ENCODE measurements around the gene SLC19A1.
"Not testable (repeated sequence)": the region's sequence is repeated elsewhere in the genome, so short reads cannot be mapped to it uniquely, and the experiment has no call there.

SLC19A1 gene

DNA sequence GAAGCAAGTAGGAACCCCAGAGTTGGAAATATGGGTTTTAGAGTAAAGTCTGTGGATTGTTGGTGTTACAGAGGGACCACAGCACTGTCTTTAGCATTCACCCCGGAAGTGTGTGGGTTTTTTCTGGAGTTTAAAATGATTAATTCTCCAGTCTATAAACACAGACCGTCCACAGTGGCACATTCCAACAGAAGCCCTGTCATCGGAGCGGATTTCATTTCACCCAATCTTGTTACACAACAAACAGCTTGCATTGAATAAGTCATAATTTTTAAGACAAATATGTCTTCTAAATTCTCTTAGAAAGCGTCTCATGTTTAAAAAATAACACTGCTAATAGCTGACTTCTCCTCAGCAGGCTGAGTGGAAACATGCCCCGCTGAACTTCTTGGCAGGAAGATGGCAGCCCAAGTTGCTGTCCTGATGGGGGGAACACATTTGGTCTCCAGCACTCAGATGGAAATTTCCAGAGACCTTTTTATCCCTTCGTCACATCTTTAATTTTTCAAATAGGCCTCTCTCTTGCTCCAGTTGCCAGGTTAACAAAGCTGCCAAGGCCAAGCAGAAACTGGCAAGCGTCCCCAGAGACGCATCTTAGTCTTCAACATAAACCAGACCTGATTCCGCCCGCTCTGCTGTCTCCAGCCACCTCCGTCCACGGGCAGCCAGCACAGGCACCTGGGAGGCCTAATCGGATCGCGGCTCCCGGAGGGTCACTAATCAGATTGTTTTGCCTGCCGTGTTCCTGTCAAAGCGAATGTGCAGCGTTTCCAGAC, 28.8 kb upstream of the SLC19A1 start:
- Histone ChIP-seq H4K20me1 (ENCODE audit: insufficient read depth, low read length) (no peaks in the 10 kb centered on the region), H2AFZ (ENCODE audit: low read length) (no peak overlapping the region), H3K4me2 (ENCODE audit: low read depth, low read length) (no peak overlapping the region), H3K4me1 (ENCODE audit: low read length) (no peaks in the 10 kb centered on the region), H3F3A (ENCODE audit: insufficient read depth, low read length) (no peaks in the 10 kb centered on the region), H3K27ac (ENCODE audit: low read length) (no peak overlapping the region), H3K79me2 (ENCODE audit: low read length) (no peaks in the 10 kb centered on the region), H3K27me3 (replicated peaks; ENCODE audit: insufficient read depth, low read length) (peaks cover 97% of the 10 kb centered on the region), H3K36me3 (replicated peaks; ENCODE audit: insufficient read depth, low read length) (no peaks in the 10 kb centered on the region), H3K9me3 (replicated peaks; ENCODE audit: insufficient read depth, low read length) (no peaks in the 10 kb centered on the region), H3K4me3 (ENCODE audit: low read length) (no peak overlapping the region), H3K9ac (ENCODE audit: low read length) (no peak overlapping the region), H3K9me2 (replicated peaks; ENCODE audit: insufficient read depth, low read length) (no peaks in the 10 kb centered on the region)
- DNase-seq: no peak
- TF ChIP-seq, protein P1, sequence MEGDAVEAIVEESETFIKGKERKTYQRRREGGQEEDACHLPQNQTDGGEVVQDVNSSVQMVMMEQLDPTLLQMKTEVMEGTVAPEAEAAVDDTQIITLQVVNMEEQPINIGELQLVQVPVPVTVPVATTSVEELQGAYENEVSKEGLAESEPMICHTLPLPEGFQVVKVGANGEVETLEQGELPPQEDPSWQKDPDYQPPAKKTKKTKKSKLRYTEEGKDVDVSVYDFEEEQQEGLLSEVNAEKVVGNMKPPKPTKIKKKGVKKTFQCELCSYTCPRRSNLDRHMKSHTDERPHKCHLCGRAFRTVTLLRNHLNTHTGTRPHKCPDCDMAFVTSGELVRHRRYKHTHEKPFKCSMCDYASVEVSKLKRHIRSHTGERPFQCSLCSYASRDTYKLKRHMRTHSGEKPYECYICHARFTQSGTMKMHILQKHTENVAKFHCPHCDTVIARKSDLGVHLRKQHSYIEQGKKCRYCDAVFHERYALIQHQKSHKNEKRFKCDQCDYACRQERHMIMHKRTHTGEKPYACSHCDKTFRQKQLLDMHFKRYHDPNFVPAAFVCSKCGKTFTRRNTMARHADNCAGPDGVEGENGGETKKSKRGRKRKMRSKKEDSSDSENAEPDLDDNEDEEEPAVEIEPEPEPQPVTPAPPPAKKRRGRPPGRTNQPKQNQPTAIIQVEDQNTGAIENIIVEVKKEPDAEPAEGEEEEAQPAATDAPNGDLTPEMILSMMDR (IDR thresholded peaks at IDR 0.05; ENCODE audit: low read length): no peak

DNA sequence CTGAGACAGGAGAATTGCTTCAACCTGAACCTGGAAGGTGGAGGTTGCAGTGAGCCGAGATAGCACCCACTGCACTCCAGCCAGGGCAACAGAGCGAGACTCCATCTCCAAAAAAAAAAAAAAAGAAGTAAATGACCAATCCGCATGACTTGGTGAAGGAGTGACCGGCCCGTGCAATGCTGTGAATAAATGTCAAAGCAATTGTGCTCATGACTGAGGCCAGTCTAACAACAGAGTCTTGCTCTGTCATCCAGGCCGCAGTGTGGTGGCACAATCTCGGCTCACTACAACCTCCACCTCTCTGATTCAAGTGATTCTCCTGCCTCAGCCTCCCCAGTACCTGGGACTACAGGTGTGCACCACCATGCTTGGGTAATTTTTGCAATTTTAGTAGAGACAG, 27.8 kb upstream of the SLC19A1 start:
- no peak for DNase-seq
- Histone ChIP-seq H3K9me2 (replicated peaks; ENCODE audit: insufficient read depth, low read length) (no peaks in the 10 kb centered on the region), H3K4me1 (ENCODE audit: low read length) (no peaks in the 10 kb centered on the region), H2AFZ (ENCODE audit: low read length) (no peak overlapping the region), H3K4me3 (ENCODE audit: low read length) (no peak overlapping the region), H3K27me3 (replicated peaks; ENCODE audit: insufficient read depth, low read length) (peaks cover 97% of the 10 kb centered on the region), H3F3A (ENCODE audit: insufficient read depth, low read length) (no peaks in the 10 kb centered on the region), H3K4me2 (ENCODE audit: low read depth, low read length) (no peak overlapping the region), H3K36me3 (replicated peaks; ENCODE audit: insufficient read depth, low read length) (no peaks in the 10 kb centered on the region), H3K9ac (ENCODE audit: low read length) (no peak overlapping the region), H4K20me1 (ENCODE audit: insufficient read depth, low read length) (no peaks in the 10 kb centered on the region), H3K27ac (ENCODE audit: low read length) (no peak overlapping the region), H3K9me3 (replicated peaks; ENCODE audit: insufficient read depth, low read length) (no peaks in the 10 kb centered on the region), H3K79me2 (ENCODE audit: low read length) (no peaks in the 10 kb centered on the region)
- TF ChIP-seq, protein P1 (IDR thresholded peaks at IDR 0.05; ENCODE audit: low read length): no peak
- no peak for TF ChIP-seq EZH2phosphoT487 (IDR thresholded peaks at IDR 0.05; ENCODE audit: low read length)
- no peak for TF ChIP-seq EZH2 (optimal IDR thresholded peaks at IDR 0.05; ENCODE audit: low read depth, low read length)

DNA sequence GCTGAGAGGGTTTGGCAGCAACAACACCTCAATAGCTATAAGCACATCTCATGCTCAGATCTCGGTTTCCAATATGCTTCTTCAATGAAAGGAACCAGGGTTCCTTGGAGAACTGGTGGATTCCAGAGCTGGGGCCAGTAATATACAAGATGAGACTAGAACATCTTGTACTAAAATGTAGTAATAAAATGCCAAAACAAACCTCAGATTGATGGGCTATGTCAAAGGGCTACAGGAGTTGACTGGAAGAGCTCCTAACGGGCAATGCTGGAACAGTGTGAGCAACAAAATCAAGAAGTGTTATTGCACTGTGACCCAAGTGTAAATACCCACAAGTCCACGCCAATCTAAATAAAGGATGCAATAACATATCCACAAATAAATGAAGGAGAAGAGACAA, 26.1 kb upstream of the SLC19A1 start:
- Histone ChIP-seq H3K9me3 (replicated peaks; ENCODE audit: insufficient read depth, low read length) (no peaks in the 10 kb centered on the region), H3F3A (ENCODE audit: insufficient read depth, low read length) (no peaks in the 10 kb centered on the region), H3K9ac (ENCODE audit: low read length) (no peak overlapping the region), H3K4me2 (ENCODE audit: low read depth, low read length) (no peak overlapping the region), H3K9me2 (replicated peaks; ENCODE audit: insufficient read depth, low read length) (no peaks in the 10 kb centered on the region), H3K27me3 (replicated peaks; ENCODE audit: insufficient read depth, low read length) (peaks cover 97% of the 10 kb centered on the region), H4K20me1 (ENCODE audit: insufficient read depth, low read length) (no peaks in the 10 kb centered on the region), H3K79me2 (ENCODE audit: low read length) (no peaks in the 10 kb centered on the region), H3K36me3 (replicated peaks; ENCODE audit: insufficient read depth, low read length) (no peaks in the 10 kb centered on the region), H3K27ac (ENCODE audit: low read length) (no peak overlapping the region), H3K4me1 (ENCODE audit: low read length) (no peaks in the 10 kb centered on the region), H3K4me3 (ENCODE audit: low read length) (no peak overlapping the region), H2AFZ (ENCODE audit: low read length) (no peak overlapping the region)
- DNase-seq: no peak
- TF ChIP-seq, protein P1 (IDR thresholded peaks at IDR 0.05; ENCODE audit: low read length): no peak
- TF ChIP-seq EZH2 (optimal IDR thresholded peaks at IDR 0.05; ENCODE audit: low read depth, low read length) (no peak), EZH2phosphoT487 (IDR thresholded peaks at IDR 0.05; ENCODE audit: low read length) (no peak)

DNA sequence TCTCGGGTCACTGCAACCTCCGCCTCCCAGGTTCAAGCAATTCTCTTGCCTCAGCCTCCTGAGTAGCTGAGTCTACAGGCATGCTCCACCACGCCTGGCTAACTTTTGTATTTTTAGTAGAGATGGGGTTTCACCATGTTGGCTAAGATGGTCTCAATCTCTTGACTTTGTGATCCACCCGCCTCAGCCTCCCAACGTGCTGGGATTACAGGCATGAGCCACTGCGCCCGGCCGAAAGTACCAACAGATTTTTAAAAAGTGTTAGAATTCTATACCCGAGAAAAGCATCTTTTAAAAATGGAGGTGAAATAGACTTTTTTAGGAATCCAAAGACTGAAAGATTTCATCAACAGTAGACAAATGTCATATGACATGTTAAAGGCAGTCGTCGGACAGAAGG, 21.9 kb upstream of the SLC19A1 start:
- not testable (repeated sequence) for H3K9me3 ChIP-seq (replicated peaks; ENCODE audit: insufficient read depth, low read length); H3K9me2 ChIP-seq (replicated peaks; ENCODE audit: insufficient read depth, low read length); H2AFZ ChIP-seq (ENCODE audit: low read length); H3K4me3 ChIP-seq (ENCODE audit: low read length); H3K79me2 ChIP-seq (ENCODE audit: low read length); H4K20me1 ChIP-seq (ENCODE audit: insufficient read depth, low read length); H3F3A ChIP-seq (ENCODE audit: insufficient read depth, low read length); H3K36me3 ChIP-seq (replicated peaks; ENCODE audit: insufficient read depth, low read length); H3K4me1 ChIP-seq (ENCODE audit: low read length); H3K27ac ChIP-seq (ENCODE audit: low read length); H3K9ac ChIP-seq (ENCODE audit: low read length); DNase-seq; H3K4me2 ChIP-seq (ENCODE audit: low read depth, low read length)
- H3K27me3 ChIP-seq (replicated peaks; ENCODE audit: insufficient read depth, low read length): peaks cover 99% of the 10 kb centered on the region

All from MM.1S (cell line).